GM19438 (cell line): ENCODE measurements around the gene STAT5B.
"Not testable (repeated sequence)": the region's sequence is repeated elsewhere in the genome, so short reads cannot be mapped to it uniquely, and the experiment has no call there.

Experiments used
- ATAC-seq: cut with Tn5 transposase; IDR thresholded peaks from one replicate; pipeline ENCODE4 v1.9.1; 2021; ENCODE audit warnings: low read depth; ENCODE audit not compliant: unreplicated experiment

Gene STAT5B

DNA sequence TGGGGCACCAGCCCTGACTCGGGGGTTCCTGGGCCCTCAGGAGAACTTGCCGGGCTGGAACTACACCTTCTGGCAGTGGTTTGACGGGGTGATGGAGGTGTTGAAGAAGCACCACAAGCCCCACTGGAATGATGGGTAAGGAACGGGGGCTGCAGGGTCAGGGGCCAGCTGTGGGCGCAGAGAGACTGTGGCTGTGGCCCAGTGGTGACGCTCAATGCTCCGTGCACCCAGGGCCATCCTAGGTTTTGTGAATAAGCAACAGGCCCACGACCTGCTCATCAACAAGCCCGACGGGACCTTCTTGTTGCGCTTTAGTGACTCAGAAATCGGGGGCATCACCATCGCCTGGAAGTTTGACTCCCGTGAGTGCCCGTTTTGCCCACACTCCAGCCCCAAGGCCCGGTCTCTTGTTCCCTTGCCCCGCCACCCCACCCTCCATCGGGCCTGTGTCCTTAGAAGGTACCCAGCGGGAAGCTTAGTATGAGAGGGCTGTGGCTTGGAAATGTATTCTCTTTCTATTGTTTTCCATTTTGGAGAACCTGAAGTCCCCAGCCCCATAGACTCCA, 31.3 kb upstream of the STAT5B start:
- no peak for ATAC-seq

DNA sequence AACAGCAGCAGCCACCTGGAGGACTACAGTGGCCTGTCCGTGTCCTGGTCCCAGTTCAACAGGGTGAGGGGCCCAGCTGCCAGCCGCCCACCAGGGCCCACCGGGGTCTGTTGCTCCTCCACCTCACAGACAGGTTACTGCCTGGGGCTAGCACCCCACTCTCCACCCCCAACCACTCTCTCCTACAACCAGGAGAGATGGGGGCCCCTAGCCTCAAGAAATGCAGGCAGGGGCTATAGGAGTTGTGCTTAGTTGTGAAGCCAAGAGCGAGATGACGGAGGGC, 30.1 kb upstream of the STAT5B start:
- no peak for ATAC-seq

DNA sequence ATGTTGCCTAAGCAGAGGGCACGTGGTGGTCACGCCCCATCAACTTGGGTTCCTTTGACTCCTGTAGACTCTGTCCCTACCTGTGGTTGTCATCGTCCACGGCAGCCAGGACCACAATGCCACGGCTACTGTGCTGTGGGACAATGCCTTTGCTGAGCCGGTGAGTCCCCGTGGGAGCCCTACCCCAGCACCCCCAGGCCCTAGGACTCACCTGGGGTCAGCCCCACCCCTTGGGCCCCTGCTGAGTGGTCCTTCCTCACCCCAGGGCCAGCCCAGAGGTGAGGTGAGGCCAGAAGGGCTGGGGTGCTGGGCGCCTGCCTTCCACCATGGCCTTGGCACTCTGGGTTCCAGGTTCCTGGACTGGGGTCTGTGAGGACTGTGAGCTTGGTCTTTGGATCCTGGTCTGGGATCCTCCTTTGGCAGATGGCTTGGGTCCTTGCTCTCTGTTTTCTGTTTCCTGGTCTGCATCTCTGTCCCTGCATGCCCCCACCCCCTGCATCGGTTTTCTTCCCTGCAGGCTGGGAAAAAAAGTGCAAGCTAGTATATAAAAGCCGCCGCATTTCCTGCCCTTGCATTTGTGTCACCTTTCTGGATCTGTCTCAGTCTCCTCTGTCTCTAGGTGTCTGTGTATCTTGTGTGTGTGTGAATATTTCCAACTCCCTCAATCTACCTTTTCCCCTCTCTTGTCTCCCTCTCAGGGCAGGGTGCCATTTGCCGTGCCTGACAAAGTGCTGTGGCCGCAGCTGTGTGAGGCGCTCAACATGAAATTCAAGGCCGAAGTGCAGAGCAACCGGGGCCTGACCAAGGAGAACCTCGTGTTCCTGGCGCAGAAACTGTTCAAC, 29.6 kb upstream of the STAT5B start:
- no peak for ATAC-seq

- not testable (repeated sequence) for ATAC-seq
Measured at GRCh38 chr17:42305031-42305330, 28.8 kb upstream of the STAT5B start.

DNA sequence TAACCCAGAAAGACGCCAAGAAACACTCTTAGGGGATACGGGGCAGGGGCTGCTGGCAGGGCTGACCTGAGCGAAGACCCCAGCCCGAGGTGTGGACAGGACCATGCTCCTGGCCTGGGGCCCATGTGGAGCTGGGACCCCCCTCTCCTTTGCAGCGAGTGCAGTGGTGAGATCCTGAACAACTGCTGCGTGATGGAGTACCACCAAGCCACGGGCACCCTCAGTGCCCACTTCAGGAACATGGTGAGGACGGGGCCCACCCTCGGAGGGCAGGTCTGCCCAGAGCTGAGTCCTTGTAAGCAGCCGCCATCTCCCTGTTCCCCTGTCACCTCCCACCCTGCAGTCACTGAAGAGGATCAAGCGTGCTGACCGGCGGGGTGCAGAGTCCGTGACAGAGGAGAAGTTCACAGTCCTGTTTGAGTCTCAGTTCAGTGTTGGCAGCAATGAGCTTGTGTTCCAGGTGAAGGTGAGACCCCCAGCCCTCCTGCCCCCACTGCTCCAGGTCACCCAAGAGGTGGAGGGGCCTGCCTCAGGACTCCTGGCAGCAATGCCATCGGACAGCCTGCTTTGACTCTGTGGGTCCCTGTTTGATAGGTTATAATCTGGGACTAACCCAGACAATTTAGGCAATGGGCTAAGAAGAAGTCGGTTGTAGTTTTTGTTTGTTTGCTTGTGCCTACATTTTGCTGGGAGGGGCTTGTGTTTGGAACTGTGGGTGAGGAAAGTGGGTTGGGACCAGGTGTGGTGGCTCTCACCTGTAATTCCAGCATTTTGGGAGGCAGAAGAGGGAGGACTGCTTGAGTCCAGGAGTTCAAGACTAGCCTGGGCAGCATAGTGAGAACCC, 28.2 kb upstream of the STAT5B start:
- no peak for ATAC-seq

- no peak for ATAC-seq
Measured at GRCh38 chr17:42303694-42304093, 27.5 kb upstream of the STAT5B start.

DNA sequence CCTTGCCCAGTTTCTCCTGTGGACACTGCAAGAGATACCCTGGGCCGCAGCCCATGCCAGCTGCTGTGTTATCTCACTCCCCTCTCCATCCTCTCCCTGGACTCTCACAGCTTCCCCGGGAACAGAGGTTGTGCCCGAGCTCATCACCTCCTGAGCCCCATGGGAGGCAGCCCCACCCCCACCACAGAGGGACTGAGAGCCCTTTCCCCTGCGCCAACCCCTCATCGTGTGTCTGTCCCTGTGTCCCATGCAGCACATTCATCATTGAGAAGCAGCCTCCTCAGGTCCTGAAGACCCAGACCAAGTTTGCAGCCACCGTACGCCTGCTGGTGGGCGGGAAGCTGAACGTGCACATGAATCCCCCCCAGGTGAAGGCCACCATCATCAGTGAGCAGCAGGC, 24.8 kb upstream of the STAT5B start:
- no peak for ATAC-seq

DNA sequence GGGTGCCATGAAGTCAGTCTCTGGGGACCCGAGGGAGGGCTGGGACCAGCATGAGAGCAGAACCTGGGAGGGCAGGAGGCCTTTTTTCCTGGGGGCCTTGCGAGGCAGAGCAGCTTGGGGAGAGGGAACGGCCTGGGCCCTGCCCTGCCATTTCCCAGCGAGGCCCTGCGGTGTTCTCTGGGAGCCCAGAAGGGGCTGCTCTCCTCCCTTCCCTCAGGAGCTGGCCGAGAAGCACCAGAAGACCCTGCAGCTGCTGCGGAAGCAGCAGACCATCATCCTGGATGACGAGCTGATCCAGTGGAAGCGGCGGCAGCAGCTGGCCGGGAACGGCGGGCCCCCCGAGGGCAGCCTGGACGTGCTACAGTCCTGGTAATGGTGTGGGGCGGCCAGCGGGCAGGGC, 23.7 kb upstream of the STAT5B start:
- ATAC-seq, result not testable (repeated sequence)

DNA sequence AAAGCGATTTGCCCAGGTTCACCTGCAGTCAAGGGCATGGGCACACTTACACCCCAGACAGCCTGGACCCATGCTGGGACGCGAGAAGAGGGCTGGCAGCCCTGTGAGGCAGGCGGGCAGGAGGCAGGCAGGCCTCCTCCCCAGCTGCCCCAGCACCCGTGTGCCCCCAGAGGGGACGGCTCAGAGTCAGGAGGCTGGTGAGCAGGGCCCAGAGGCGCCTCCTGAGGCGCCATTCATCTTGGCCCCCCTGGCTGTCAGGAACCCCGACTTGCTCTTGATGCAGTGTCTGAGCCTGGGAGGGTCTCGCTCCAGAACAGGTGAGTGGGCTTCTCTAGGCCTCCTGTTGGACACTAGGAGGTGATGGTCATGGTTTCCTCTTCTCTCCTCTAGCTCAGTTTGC, 23.2 kb upstream of the STAT5B start:
- ATAC-seq, result not testable (repeated sequence)

DNA sequence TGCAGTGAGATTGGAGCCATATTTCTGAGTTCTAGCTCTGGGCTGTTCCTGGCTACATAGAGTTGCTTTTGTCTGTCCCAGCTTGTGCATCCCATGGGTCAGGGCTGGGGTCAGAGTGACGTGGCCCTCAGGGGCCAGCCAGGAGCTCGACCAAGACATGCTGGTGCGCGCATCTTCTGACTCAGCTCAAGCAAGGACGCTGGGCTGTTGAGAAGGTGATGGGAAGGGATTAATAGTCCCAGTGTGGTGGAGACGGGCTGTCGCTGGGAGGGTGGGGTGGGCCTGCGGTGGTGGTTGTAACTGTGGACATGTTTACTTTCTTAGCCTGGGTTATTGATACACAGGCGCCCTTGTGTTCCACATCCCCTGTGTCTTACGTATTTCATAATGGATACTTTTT, 21.6 kb upstream of the STAT5B start:
- ATAC-seq, result not testable (repeated sequence)

DNA sequence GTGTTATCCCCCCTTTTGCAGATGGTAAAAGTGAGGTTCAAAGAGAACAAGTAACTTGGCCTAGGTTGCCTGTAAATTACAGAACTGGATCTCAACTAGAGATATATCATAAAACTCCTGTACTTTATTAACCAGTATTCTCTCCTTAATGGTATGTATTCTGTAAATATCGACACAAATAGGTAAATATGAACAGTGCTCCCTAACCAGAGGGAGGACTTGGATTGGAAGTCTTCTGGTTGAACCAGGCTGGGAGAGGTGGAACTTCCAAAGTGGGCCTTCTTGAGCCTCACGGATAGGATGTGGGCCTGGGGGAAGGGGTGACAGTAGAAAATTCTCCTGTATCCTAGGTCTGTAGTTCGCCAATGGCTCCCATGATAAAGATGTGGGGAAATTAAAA, 19.8 kb upstream of the STAT5B start:
- ATAC-seq, result no peak

- ATAC-seq, result no peak
Measured at GRCh38 chr17:42294469-42295398, 18.5 kb upstream of the STAT5B start.

DNA sequence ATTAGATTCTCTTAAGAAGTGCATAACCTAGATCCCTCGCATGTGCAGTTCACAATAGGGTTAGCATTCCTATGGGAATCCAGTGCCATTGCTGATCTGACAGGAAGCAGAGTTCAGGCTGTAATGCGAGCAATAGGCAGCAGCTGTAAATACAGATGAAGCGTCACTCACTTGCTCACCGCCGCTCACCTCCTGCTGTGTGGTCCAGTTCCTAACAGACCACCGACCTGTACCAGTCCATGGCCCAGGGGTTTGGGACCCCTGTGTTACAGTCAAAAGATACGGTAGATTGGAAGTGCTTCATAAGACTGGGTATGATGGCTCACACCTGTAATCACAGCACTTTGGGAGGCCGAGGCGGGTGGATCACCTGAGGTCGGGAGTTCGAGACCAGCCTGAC, 14.9 kb upstream of the STAT5B start:
- ATAC-seq, result no peak

- no peak for ATAC-seq
Measured at GRCh38 chr17:42290577-42290976, 14.4 kb upstream of the STAT5B start.

DNA sequence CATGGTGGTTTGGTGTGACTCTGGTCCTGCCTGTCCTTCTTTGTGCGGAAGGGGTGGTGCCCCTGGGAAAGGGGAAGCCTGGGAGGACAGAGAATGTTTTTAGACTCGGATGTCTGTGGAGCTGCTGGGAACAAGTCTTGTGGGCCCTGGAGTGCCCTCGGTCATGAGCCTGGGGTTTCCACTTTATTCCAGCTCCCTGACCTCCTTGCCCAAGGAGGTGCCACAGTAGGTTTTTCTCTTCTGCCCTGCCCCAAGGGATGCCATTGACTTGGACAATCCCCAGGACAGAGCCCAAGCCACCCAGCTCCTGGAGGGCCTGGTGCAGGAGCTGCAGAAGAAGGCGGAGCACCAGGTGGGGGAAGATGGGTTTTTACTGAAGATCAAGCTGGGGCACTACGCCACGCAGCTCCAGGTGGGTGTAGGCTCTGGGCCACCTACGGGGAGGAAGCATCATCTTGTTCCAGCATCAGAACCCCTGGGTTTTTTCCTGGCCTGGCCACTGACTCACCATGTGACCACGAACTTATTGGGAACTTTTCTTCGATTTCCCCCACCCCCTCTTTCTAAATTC, 13.5 kb upstream of the STAT5B start:
- no peak for ATAC-seq

DNA sequence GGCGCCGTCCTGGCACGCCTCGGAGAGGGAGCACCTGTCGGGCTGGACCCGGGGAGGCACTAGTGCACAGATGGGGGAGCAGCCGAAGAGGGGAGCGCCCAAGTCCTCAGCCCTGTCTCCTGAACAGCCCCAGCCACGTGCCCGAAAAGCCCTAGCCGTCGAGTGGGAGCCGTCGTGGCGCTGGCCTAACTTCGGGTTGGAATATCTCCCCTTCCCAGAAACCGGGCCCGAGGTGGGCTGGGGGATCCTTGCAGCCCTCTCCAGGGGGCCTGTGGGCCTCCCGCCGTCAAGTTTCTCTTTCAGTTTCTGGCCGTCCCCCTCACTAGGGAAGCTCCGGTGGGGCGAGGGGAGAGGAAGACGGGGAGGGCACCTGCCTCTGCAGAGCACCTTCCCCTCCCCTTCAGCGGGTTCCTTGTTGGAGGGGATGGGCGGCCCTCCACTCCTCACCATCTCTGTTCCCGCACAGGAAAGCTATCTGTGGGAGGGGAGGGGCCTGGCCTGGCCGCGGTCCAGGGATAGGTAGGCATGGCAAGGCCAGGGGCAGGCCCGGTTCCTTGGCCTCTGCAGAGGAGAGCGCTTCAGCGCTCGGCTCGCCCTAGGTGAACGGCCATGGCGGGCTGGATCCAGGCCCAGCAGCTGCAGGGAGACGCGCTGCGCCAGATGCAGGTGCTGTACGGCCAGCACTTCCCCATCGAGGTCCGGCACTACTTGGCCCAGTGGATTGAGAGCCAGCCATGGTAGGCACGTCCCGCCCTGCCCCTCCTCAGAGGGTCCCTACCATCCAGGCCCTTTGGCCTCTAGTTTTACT, 12.8 kb upstream of the STAT5B start:
- no peak for ATAC-seq

DNA sequence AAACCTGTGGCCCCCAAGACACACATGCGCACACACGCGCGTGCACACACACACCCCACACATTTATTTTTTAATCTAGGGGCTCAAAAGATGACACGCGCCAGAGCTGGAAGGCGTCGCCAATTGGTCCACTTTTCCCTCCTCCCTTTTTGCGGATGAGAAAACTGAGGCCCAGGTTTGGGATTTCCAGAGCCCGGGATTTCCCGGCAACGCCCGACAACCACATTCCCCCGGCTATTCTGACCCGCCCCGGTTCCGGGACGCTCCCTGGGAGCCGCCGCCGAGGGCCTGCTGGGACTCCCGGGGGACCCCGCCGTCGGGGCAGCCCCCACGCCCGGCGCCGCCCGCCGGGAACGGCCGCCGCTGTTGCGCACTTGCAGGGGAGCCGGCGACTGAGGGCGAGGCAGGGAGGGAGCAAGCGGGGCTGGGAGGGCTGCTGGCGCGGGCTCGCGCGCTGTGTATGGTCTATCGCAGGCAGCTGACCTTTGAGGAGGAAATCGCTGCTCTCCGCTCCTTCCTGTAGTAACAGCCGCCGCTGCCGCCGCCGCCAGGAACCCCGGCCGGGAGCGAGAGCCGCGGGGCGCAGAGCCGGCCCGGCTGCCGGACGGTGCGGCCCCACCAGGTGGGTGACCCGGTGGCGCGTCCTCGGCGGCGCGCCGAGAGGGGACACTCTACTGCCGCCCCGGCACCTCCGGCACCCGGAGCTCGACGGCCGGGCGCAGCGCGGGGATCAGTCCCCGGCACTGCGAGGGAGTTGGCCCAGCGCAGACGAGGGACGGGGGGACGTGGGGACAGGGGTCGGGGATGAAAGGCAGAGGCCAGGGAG, 12.0 kb upstream of the STAT5B start, which contains the start of gene STAT5A:
Gene STAT5A, plus strand, starts transcription at position 522 of the 826 bp plus-strand sequence. CDS start 914 bp downstream, outside the sequence.
- ATAC-seq, result no peak

DNA sequence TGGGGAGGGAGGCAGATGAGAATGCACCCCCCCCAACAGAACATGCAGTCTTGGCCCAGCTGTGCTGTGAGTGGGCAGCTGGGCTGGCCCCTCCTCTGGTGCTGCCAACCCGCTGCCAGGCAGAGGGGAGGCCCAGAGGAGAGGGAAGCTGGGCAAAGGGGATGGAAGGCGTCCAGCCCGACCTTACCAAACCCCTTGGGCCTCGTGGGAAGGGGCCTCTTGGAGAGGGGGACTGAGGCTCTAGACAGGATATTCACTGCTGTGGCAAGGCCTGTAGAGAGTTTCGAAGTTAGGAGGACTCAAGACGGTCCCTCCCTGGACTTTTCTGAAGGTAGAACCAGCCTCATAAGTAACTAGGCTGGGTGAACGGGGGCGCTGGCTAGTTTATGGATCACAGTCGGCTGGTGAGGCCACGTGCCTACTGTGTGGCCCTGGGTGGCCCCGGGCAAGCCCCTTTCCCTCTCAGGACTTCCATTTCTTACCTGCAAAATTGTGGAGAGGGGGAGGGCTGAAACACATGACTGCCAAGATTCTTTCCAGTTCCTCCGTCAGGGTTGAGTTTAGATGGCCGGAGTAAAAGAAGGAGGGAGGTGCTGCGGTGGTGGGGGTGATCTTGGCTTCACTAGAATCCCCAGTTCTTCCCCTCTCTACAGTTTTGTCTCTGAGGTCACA, 11.2 kb upstream of the STAT5B start:
- no peak for ATAC-seq
